K562 (cell line): ENCODE results near the gene PRDX4. TPM values are rescaled to one million over a fixed set of nuclear protein-coding genes. Genes with fewer than 3 reads are reported as not detected.

Experiments
- ATAC-seq: fragments of 200-7000 bp; cut with Tn5 transposase; 3 replicates; pipeline ENCODE4 v1.9.1; 2020; ENCODE audit warnings: moderate library complexity
- BruUV-seq: library from RNA; stranded (reverse); fragments of 400-500 nt; replicated peaks from 2 replicates; lab custom pipeline; 2021; lab: Mats Ljungman, UMichigan
- CTCF ChIA-PET: fragments of 300-600 bp; formaldehyde crosslinking; extraction: SDS; loops from one replicate; lab custom pipeline; 2021; ENCODE audit warnings: low intra/inter-chr PET ratio; lab: Yijun Ruan, JAX
- POLR2A ChIA-PET: fragments of 300-600, 350-650 bp; sonication (Branson Sonifier 250); formaldehyde crosslinking; extraction: SDS; loops from one replicate; lab custom pipeline; 2021; ENCODE audit warnings: antibody characterized with exemption, inconsistent platforms; lab: Yijun Ruan, JAX
- DNase-seq, 4 experiments: peaks; one replicate each; pipeline versions ENCODE4 v3.0.0 to v3.0.0-alpha.2; 2011 to 2018; ENCODE audit warnings: low spot score in 3 of 4, mixed read lengths in 3 of 4; ENCODE audit errors: extremely low read depth in 1 of 4
- FAIRE-seq: peaks from 2 replicates; lab custom pipeline; 2011; peaks lifted over from hg19 to GRCh38; lab: Jason Lieb, UNC
- H2AFZ ChIP-seq: 2 replicates; pipeline ENCODE4 v1.6.0; 2011; ENCODE audit warnings: low read depth, low read length, control low read depth, inconsistent platforms
- H3K27ac ChIP-seq: fragments of 200-600 bp; 3 replicates; pipeline ENCODE4 v1.8.0; 2011; ENCODE audit warnings: low read depth, mild to moderate bottlenecking, control low read depth, inconsistent platforms, low read length, moderate library complexity, mixed read lengths; ENCODE audit errors: extremely low read depth
- H3K27me3 ChIP-seq, 2 experiments: fragments of 300-600 bp in 1 of 2; 2 replicates in 1 of 2; 3 replicates in 1 of 2; pipeline versions ENCODE4 v1.6.0 to v1.8.0; 2011; ENCODE audit warnings: inconsistent platforms in 2 of 2, low read length in 2 of 2, mild to moderate bottlenecking in 1 of 2, mixed read lengths in 1 of 2, moderate library complexity in 1 of 2; ENCODE audit not compliant: control insufficient read depth in 2 of 2, insufficient read depth in 2 of 2
- H3K36me3 ChIP-seq: fragments of 300-600 bp; 3 replicates; pipeline ENCODE4 v1.8.0; 2011; ENCODE audit warnings: mild to moderate bottlenecking, low read length, inconsistent platforms; ENCODE audit not compliant: control insufficient read depth, insufficient read depth
- H3K4me1 ChIP-seq, 2 experiments: fragments of 200-600 bp in 1 of 2; replicated peaks in 1 of 2; 2 replicates in 1 of 2; 3 replicates in 1 of 2; pipeline versions ENCODE4 v1.5.1 to v1.8.0; 2011; ENCODE audit warnings: inconsistent platforms in 2 of 2, low read length in 2 of 2, mild to moderate bottlenecking in 1 of 2, mixed read lengths in 1 of 2, moderate library complexity in 1 of 2; ENCODE audit not compliant: control insufficient read depth in 2 of 2, insufficient read depth in 2 of 2
- H3K4me2 ChIP-seq: 2 replicates; pipeline ENCODE4 v1.6.1; 2011; ENCODE audit warnings: low read length, control low read depth, inconsistent platforms, mixed read lengths; ENCODE audit not compliant: insufficient read depth
- H3K4me3 ChIP-seq: fragments of 200-600 bp; sonication (generic), shearing (Covaris generic); 2 replicates; pipeline ENCODE4 v1.5.1; 2016; ENCODE audit warnings: control low read depth, inconsistent platforms
- H3K79me2 ChIP-seq: fragments of 200-600 bp; 3 replicates; pipeline ENCODE4 v1.8.0; 2011; ENCODE audit warnings: low read length, inconsistent platforms; ENCODE audit not compliant: control insufficient read depth, insufficient read depth
- H3K9ac ChIP-seq, 2 experiments: 2 replicates each; pipeline versions ENCODE4 v1.6.0 to v1.6.1; 2011; ENCODE audit warnings: low read depth in 2 of 2, low read length in 2 of 2, control low read depth in 1 of 2, inconsistent platforms in 1 of 2, mild to moderate bottlenecking in 1 of 2, mixed read lengths in 1 of 2; ENCODE audit not compliant: insufficient read depth in 1 of 2
- H3K9me1 ChIP-seq: one replicate; pipeline ENCODE4 v1.6.0; 2011; ENCODE audit warnings: inconsistent platforms, mild to moderate bottlenecking, low read length, moderate library complexity; ENCODE audit not compliant: control insufficient read depth, insufficient read depth
- H3K9me3 ChIP-seq: replicated peaks from 2 replicates; pipeline ENCODE4 v1.5.1; 2011; ENCODE audit warnings: low read depth, low read length, inconsistent platforms; ENCODE audit not compliant: control insufficient read depth, insufficient read depth
- H4K20me1 ChIP-seq: replicated peaks from 2 replicates; pipeline ENCODE4 v1.6.1; 2011; ENCODE audit warnings: low read length, inconsistent platforms, mixed read lengths; ENCODE audit not compliant: control insufficient read depth, insufficient read depth
- ESRRB ChIP-seq: fragments of 250-450 bp; sonication (Bioruptor Pico); IDR thresholded peaks from 2 replicates; pipeline ENCODE4 v1.5.0; 2020; ENCODE audit warnings: mild to moderate bottlenecking, moderate library complexity, borderline replicate concordance
- MYBL2 ChIP-seq, 2 experiments: fragments of 450-650 bp in 1 of 2; sonication (generic) in 1 of 2; formaldehyde crosslinking in 1 of 2; IDR thresholded peaks; 2 replicates each; pipeline versions ENCODE4 v1.6.1 to v1.8.1; 2017 to 2022; ENCODE audit warnings: borderline replicate concordance in 1 of 2, inconsistent platforms in 1 of 2, low read depth in 1 of 2, mild to moderate bottlenecking in 1 of 2, missing genetic modification reagents in 1 of 2, moderate library complexity in 1 of 2
- NFIC ChIP-seq: fragments of 450-650 bp; IDR thresholded peaks from 2 replicates; pipeline ENCODE4 v1.6.1; 2017; ENCODE audit warnings: mild to moderate bottlenecking, inconsistent platforms
- RERE ChIP-seq: sonication (generic); formaldehyde crosslinking; IDR thresholded peaks from 2 replicates; pipeline ENCODE4 v1.8.0; 2023; ENCODE audit warnings: missing genetic modification reagents, mild to moderate bottlenecking, borderline replicate concordance
- SPI1 ChIP-seq: IDR thresholded peaks from 2 replicates; pipeline ENCODE4 v1.6.1; 2011; ENCODE audit warnings: low read depth, low read length, control low read depth, borderline replicate concordance
- TEAD2 ChIP-seq: fragments of 450-650 bp; IDR thresholded peaks from 2 replicates; pipeline ENCODE4 v1.6.1; 2016; ENCODE audit warnings: missing genetic modification characterization, control low read depth, missing compliant biosample characterization
- ZBTB7A ChIP-seq: IDR thresholded peaks from 2 replicates; pipeline ENCODE4 v1.6.1; 2011; ENCODE audit warnings: low read depth, mild to moderate bottlenecking, low read length, moderate library complexity, borderline replicate concordance; ENCODE audit not compliant: control insufficient read depth
- ZNF12 ChIP-seq: sonication (generic); formaldehyde crosslinking; IDR thresholded peaks from 2 replicates; pipeline ENCODE4 v1.4.0; 2020; ENCODE audit warnings: mild to moderate bottlenecking, missing genetic modification reagents
- WGBS: fragments of 100-300 bp; shearing (Covaris generic); methylation state at CpG from one replicate; pipeline ENCODE4 v1.1.6; 2016; ENCODE audit warnings: low coverage, mixed read lengths; ENCODE audit not compliant: insufficient coverage; ENCODE audit errors: missing lambda C conversion rate; 5-methylcytosine and 5-hydroxymethylcytosine counted together
- in situ Hi-C: fragments of 300-500 bp; cut with MboI; formaldehyde crosslinking; loops from 4 replicates; pipeline ENCODE4 v1.15.0; 2018; ENCODE audit warnings: inconsistent platforms, mixed read lengths
- intact Hi-C: fragments of 100-400 bp; cut with micrococcal nuclease; formaldehyde crosslinking; loops from 2 replicates; pipeline ENCODE4 v1.14.2; 2022
- polyA plus RNA-seq, 8 experiments: library from polyadenylated mRNA; depleted of rRNA in 4 of 8; stranded (reverse) in 5 of 8; unstranded in 3 of 8; fragments of >200 nt; fragmentation: Nextera tagmentation in 2 of 8; fragmentation: Illumina TruSeq in 1 of 8; extraction: Ambion mirVana in 2 of 8; extraction: Trizol in 1 of 8; gene quantifications; 2 replicates each; pipeline versions ENCODE4 v1.2.1 to v1.2.3, GENCODE V29; 2011 to 2014; ENCODE audit warnings: inconsistent platforms in 1 of 8, missing spikeins in 1 of 8
- total RNA-seq, 7 experiments: library from RNA; depleted of rRNA in 6 of 7; stranded (reverse); fragments of >200 nt in 6 of 7; fragmentation: Illumina TruSeq in 2 of 7; extraction: Trizol in 2 of 7; gene quantifications; 2 replicates each; pipeline versions ENCODE4 v1.2.1 to v1.2.3, GENCODE V29; 2011 to 2021; ENCODE audit warnings: low replicate concordance in 1 of 7
- TF ChIP-seq, protein P1 (sequence below), 3 experiments: IDR thresholded peaks in 2 of 3; conservative IDR thresholded peaks in 1 of 3; 2 replicates each; pipeline ENCODE4 v1.5.1; 2011 to 2012; ENCODE audit warnings: low read length in 3 of 3, mild to moderate bottlenecking in 3 of 3, control low read depth in 2 of 3, improper control_type of control experiment in 1 of 3, inconsistent platforms in 1 of 3, low read depth in 1 of 3, mixed read lengths in 1 of 3, moderate library complexity in 1 of 3; ENCODE audit not compliant: insufficient read depth in 2 of 3

Gene PRDX4
- total and polyA plus RNA-seq, 9 of the 15 experiments (the other 6 are each of a cell fraction or from before 2014, with no cell fraction given) = 28.6 to 253 (median 153) TPM

GRCh38 chrX:23626651-23627050, 40.6 kb upstream of the PRDX4 start:
- Histone ChIP-seq H3K79me2 (no peaks in the 10 kb centered on the region), H3K4me1 (no peaks in the 10 kb centered on the region), H3K9me1 (no peaks in the 10 kb centered on the region), H3K4me2 (no peak overlapping the region)
- CTCF ChIA-PET = no interaction called here
- TF ChIP-seq, protein P1, sequence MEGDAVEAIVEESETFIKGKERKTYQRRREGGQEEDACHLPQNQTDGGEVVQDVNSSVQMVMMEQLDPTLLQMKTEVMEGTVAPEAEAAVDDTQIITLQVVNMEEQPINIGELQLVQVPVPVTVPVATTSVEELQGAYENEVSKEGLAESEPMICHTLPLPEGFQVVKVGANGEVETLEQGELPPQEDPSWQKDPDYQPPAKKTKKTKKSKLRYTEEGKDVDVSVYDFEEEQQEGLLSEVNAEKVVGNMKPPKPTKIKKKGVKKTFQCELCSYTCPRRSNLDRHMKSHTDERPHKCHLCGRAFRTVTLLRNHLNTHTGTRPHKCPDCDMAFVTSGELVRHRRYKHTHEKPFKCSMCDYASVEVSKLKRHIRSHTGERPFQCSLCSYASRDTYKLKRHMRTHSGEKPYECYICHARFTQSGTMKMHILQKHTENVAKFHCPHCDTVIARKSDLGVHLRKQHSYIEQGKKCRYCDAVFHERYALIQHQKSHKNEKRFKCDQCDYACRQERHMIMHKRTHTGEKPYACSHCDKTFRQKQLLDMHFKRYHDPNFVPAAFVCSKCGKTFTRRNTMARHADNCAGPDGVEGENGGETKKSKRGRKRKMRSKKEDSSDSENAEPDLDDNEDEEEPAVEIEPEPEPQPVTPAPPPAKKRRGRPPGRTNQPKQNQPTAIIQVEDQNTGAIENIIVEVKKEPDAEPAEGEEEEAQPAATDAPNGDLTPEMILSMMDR (IDR thresholded peaks at IDR 0.05 in 2 of 3, conservative IDR thresholded peaks at IDR 0.05 in 1 of 3; ENCODE audit: insufficient read depth in 2 of 3, low read depth in 1 of 3, low read length in 3 of 3) = peak in 2 of 3 experiments; percentile 13 to 22; a peak in 2 of 6 replicates
- no peak for TF ChIP-seq MYBL2 (IDR thresholded peaks at IDR 0.05; ENCODE audit: low read depth)
- TF ChIP-seq MYBL2 (CRISPR knock-in tag; IDR thresholded peaks at IDR 0.05; ENCODE audit: borderline replicate concordance) = no peak
- TF ChIP-seq RERE (CRISPR knock-in tag) = no peak
- TF ChIP-seq ZBTB7A = no peak
- peak; percentile 57; the same call in 1 of the 2 replicates for TF ChIP-seq SPI1
- no peak for TF ChIP-seq NFIC
- TF ChIP-seq ESRRB (CRISPR knock-in tag) = no peak
- TF ChIP-seq TEAD2 (tag) = no peak
- no peak for TF ChIP-seq ZNF12
- TF ChIP-seq, all 486 proteins: peak for 2
- ATAC-seq (0 out of 3 replicates have a peak, but pooled peaks have one; percentile 44), FAIRE-seq (no peak), DNase-seq (no peak)
- Histone ChIP-seq H3K4me3 (no peak overlapping the region), H3K9ac (no peak overlapping the region), H3K27me3 (peaks cover 2 to 4% of the 10 kb centered on the region in 2 experiments; a peak in 1 of 5 replicates), H2AFZ (no peak overlapping the region), H3K9me3 (no peaks in the 10 kb centered on the region), H3K36me3 (no peaks in the 10 kb centered on the region), H3K27ac (no peak overlapping the region), H4K20me1 (no peaks in the 10 kb centered on the region)
- intact Hi-C loops (no loop called here), in situ Hi-C loops (no loop called here)
- POLR2A ChIA-PET = no interaction called here
- WGBS = 0% methylated on average over 1 of the region's 1 CpG
- no TSS peak for BruUV-seq
